ENCODE results near the gene FXN. TPM values are rescaled to one million over a fixed set of nuclear protein-coding genes. Genes with fewer than 3 reads are reported as not detected.

Gene FXN
- total RNA-seq, 3 donors from 2014 or later: 3.8 to 7.5 (median 6.9) TPM

GRCh38 chr9:69056191-69056815 lies 20.8 kb downstream of the FXN start:
- no peak overlapping the region for H3K27ac ChIP-seq
- H3K4me1 ChIP-seq: no peaks in the 10 kb centered on the region
- no peaks in the 10 kb centered on the region for H3K36me3 ChIP-seq
- no peak for TF ChIP-seq CTCF (IDR thresholded peaks at IDR 0.05)
- TF ChIP-seq POLR2AphosphoS5 (IDR thresholded peaks at IDR 0.05): no peak
- H3K4me3 ChIP-seq: no peak overlapping the region
- H3K27me3 ChIP-seq: no peaks in the 10 kb centered on the region
- no peaks in the 10 kb centered on the region for H3K9me3 ChIP-seq
- intact Hi-C loops (cut with DNase I; ENCODE audit: low total_unique reads): loop anchor here (10.0 kb wide), 1 partner anchor 138 kb away; no protein-coding TSS in a partner anchor
- DNase-seq (ENCODE audit: low spot score in 2 of 2): no peak

- TF ChIP-seq CTCF (IDR thresholded peaks at IDR 0.05): no peak
- no peak for TF ChIP-seq POLR2AphosphoS5 (IDR thresholded peaks at IDR 0.05)
- no peak for TF ChIP-seq POLR2A (IDR thresholded peaks at IDR 0.05)
- no peaks in the 10 kb centered on the region for H3K4me1 ChIP-seq
- no peak for DNase-seq (ENCODE audit: low spot score in 2 of 2)
- no peaks in the 10 kb centered on the region for H3K27me3 ChIP-seq
- no peaks in the 10 kb centered on the region for H3K36me3 ChIP-seq
- intact Hi-C loops (cut with DNase I; ENCODE audit: low total_unique reads): loop anchor here (10.0 kb wide), 1 partner anchor 137 kb away; no protein-coding TSS in a partner anchor
- H3K4me3 ChIP-seq: no peak overlapping the region
- H3K27ac ChIP-seq: no peak overlapping the region
- H3K9me3 ChIP-seq: no peaks in the 10 kb centered on the region
These were observed 22.5 kb downstream of the FXN start for GRCh38 chr9:69058101-69058500.

- Histone ChIP-seq H3K9me3 (no peaks in the 10 kb centered on the region), H3K27me3 (no peaks in the 10 kb centered on the region), H3K4me1 (no peaks in the 10 kb centered on the region), H3K4me3 (no peak overlapping the region), H3K36me3 (no peaks in the 10 kb centered on the region), H3K27ac (no peak overlapping the region)
- TF ChIP-seq POLR2AphosphoS5 (IDR thresholded peaks at IDR 0.05): no peak
- no peak for TF ChIP-seq POLR2A (IDR thresholded peaks at IDR 0.05)
- no peak for TF ChIP-seq CTCF (IDR thresholded peaks at IDR 0.05)
- intact Hi-C loops (cut with DNase I; ENCODE audit: low total_unique reads): no loop called here
- no peak for DNase-seq (ENCODE audit: low spot score in 2 of 2)
These were observed 25.2 kb downstream of the FXN start for GRCh38 chr9:69060766-69061165.

- TF ChIP-seq POLR2AphosphoS5 (IDR thresholded peaks at IDR 0.05) (no peak), CTCF (IDR thresholded peaks at IDR 0.05) (no peak), POLR2A (IDR thresholded peaks at IDR 0.05) (no peak)
- H3K4me1 ChIP-seq: no peaks in the 10 kb centered on the region
- no peak overlapping the region for H3K27ac ChIP-seq
- H3K27me3 ChIP-seq: no peaks in the 10 kb centered on the region
- DNase-seq (ENCODE audit: low spot score in 2 of 2): no peak
- intact Hi-C loops (cut with DNase I; ENCODE audit: low total_unique reads): no loop called here
- no peaks in the 10 kb centered on the region for H3K36me3 ChIP-seq
- H3K9me3 ChIP-seq: no peaks in the 10 kb centered on the region
- H3K4me3 ChIP-seq: no peak overlapping the region
These were observed 26.6 kb downstream of the FXN start for GRCh38 chr9:69062195-69062594.

GRCh38 chr9:69063839-69064238 lies 28.3 kb downstream of the FXN start:
- H3K36me3 ChIP-seq: no peaks in the 10 kb centered on the region
- no peaks in the 10 kb centered on the region for H3K4me1 ChIP-seq
- H3K4me3 ChIP-seq: no peak overlapping the region
- H3K27ac ChIP-seq: no peak overlapping the region
- H3K9me3 ChIP-seq: no peaks in the 10 kb centered on the region
- intact Hi-C loops (cut with DNase I; ENCODE audit: low total_unique reads): no loop called here
- TF ChIP-seq POLR2A (IDR thresholded peaks at IDR 0.05): no peak
- no peak for TF ChIP-seq POLR2AphosphoS5 (IDR thresholded peaks at IDR 0.05)
- TF ChIP-seq CTCF (IDR thresholded peaks at IDR 0.05): no peak
- DNase-seq (ENCODE audit: low spot score in 2 of 2): no peak
- no peaks in the 10 kb centered on the region for H3K27me3 ChIP-seq

Data from breast epithelium (tissue), 4 donors.